OCI-LY7 (cell line): ENCODE data around the gene LUC7L3. TPM values are rescaled to one million over a fixed set of nuclear protein-coding genes. Genes with fewer than 3 reads are reported as not detected.

Experiments used
- BruUV-seq: library from RNA; stranded (reverse); fragments of 400-500 nt; replicated peaks from 2 replicates; lab custom pipeline; 2021; lab: Mats Ljungman, UMichigan
- CTCF ChIA-PET: fragments of 300-600 bp; sonication (Branson Sonifier 250); formaldehyde crosslinking; loops from one replicate; lab custom pipeline; 2022; ENCODE audit warnings: antibody characterized with exemption; ENCODE audit not compliant: unreplicated experiment; lab: Charles Lee
- POLR2A ChIA-PET: fragments of 300-600 bp; sonication (Branson Sonifier 250); formaldehyde crosslinking; loops from one replicate; lab custom pipeline; 2022; ENCODE audit warnings: antibody characterized with exemption; lab: Charles Lee
- DNase-seq: peaks from one replicate; pipeline ENCODE4 v3.0.0-alpha.2; 2015; ENCODE audit warnings: low spot score
- H2AFZ ChIP-seq: fragments of 200-600 bp; sonication (generic), shearing (Covaris generic); 2 replicates; pipeline ENCODE4 v1.6.1; 2014; ENCODE audit warnings: mild to moderate bottlenecking, antibody characterized with exemption, low read length, moderate library complexity
- H3K27ac ChIP-seq: fragments of 200-600 bp; sonication (generic); 2 replicates; pipeline ENCODE4 v1.5.1; 2014; ENCODE audit warnings: mixed run types, low read depth, mild to moderate bottlenecking, moderate library complexity, low read length, inconsistent platforms; ENCODE audit not compliant: poor library complexity, severe bottlenecking
- H3K36me3 ChIP-seq: fragments of 200-600 bp; sonication (generic); 2 replicates; pipeline ENCODE4 v1.6.1; 2014; ENCODE audit warnings: mild to moderate bottlenecking, antibody characterized with exemption, low read length, moderate library complexity, mixed read lengths; ENCODE audit not compliant: insufficient read depth
- H3K4me1 ChIP-seq: fragments of 200-600 bp; sonication (generic); 2 replicates; pipeline ENCODE4 v1.5.1; 2014; ENCODE audit warnings: mild to moderate bottlenecking, low read length; ENCODE audit not compliant: insufficient read depth, poor library complexity, severe bottlenecking
- H3K4me2 ChIP-seq: fragments of 200-600 bp; sonication (generic); 2 replicates; pipeline ENCODE4 v1.6.1; 2014; ENCODE audit warnings: mild to moderate bottlenecking, low read length
- H3K4me3 ChIP-seq: fragments of 200-600 bp; sonication (generic); 2 replicates; pipeline ENCODE4 v1.5.1; 2014; ENCODE audit warnings: mild to moderate bottlenecking, low read depth, low read length; ENCODE audit not compliant: poor library complexity, severe bottlenecking
- H3K79me2 ChIP-seq: fragments of 200-600 bp; sonication (generic); 2 replicates; pipeline ENCODE4 v1.6.1; 2016; ENCODE audit warnings: low read depth, mild to moderate bottlenecking, low read length, moderate library complexity, mixed read lengths; ENCODE audit not compliant: insufficient read depth
- H3K9me2 ChIP-seq: fragments of 200-600 bp; sonication (generic); 2 replicates; pipeline ENCODE4 v1.6.1; 2016; ENCODE audit warnings: mild to moderate bottlenecking, low read length, mixed read lengths; ENCODE audit not compliant: insufficient read depth
- H3K9me3 ChIP-seq: fragments of 200-600 bp; sonication (generic); 2 replicates; pipeline ENCODE4 v1.6.1; 2014; ENCODE audit warnings: mild to moderate bottlenecking, mixed run types, low read length, mixed read lengths
- H4K20me1 ChIP-seq: fragments of 200-600 bp; sonication (generic); 2 replicates; pipeline ENCODE4 v1.6.1; 2014; ENCODE audit warnings: mild to moderate bottlenecking, antibody characterized with exemption, low read length, moderate library complexity, mixed read lengths; ENCODE audit not compliant: insufficient read depth
- CTCF ChIP-seq: fragments of 200-600 bp; sonication (generic); conservative IDR thresholded peaks from 2 replicates; pipeline ENCODE4 v1.5.1; 2014; ENCODE audit warnings: mild to moderate bottlenecking, antibody characterized with exemption, low read length, moderate library complexity, mixed read lengths
- EZH2phosphoT487 ChIP-seq: fragments of 200-600 bp; sonication (generic); IDR thresholded peaks from 2 replicates; pipeline ENCODE4 v1.6.1; 2018; ENCODE audit warnings: low read depth, borderline replicate concordance, mild to moderate bottlenecking, mixed run types, antibody characterized with exemption, low read length, moderate library complexity, mixed read lengths
- intact Hi-C: fragments of 100-400 bp; cut with micrococcal nuclease; formaldehyde crosslinking; loops from one replicate; pipeline ENCODE4 v1.10.0; 2022; ENCODE audit not compliant: unreplicated experiment
- total RNA-seq, 2 experiments: library from RNA; depleted of rRNA in 1 of 2; stranded (reverse); fragments of >200 nt in 1 of 2; shearing (Covaris generic) in 1 of 2; gene quantifications; 2 replicates each; pipeline ENCODE4 v1.2.3, GENCODE V29; 2014 to 2022

LUC7L3 gene
- total RNA-seq, 2 experiments from 2014 or later = 109 to 190 TPM

DNA sequence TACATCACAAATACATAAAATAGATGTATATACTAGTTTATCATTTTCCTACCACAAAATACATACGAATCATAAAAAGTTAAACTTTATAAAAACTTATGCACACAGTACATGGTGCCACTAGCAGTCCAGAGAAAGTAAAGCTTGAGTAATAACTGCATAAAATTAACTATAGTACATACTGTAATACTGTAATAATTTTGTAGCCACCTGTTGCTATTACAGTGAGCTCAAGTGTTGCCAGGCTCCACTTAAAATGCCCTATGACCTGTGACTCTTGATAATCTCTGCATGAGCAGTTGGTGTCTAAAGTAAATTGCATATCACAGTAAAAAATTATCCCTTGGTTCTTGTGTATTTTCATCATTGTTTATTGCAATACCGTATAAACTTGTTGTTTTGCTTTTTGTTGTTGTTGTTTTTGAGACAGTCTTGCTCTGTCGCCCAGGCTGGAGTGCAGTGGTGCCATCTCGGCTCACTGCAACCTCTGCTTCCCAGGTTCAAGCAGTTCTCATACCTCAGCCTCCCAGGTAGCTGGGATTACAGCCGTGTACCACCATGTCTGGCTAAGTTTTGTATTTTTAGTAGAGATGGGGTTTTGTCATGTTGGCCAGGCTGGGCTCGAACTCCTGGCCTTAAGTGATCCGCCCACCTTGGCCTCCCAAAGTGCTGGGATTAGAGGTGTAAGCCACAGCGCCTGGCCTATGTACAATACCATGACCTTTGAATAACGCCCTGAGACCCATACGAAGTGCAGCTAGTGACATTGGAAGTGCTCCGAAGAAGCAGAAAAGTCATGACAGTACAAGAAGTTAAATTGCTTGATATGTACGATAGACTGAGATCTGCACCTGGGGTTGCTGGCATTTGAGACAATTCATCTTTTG is 6.6 kb downstream of the LUC7L3 start:
- no peak overlapping the region for H3K4me3 ChIP-seq
- no peak for TF ChIP-seq CTCF
- no peak for TF ChIP-seq EZH2phosphoT487
- H3K4me2 ChIP-seq = no peak overlapping the region
- peaks cover 100% of the 10 kb centered on the region for H3K79me2 ChIP-seq
- BruUV-seq = no TSS peak
- no peaks in the 10 kb centered on the region for H3K9me2 ChIP-seq
- intact Hi-C loops = no loop called here
- no peak overlapping the region for H3K27ac ChIP-seq
- CTCF ChIA-PET = no interaction called here
- peaks cover 75% of the 10 kb centered on the region for H3K36me3 ChIP-seq
- peaks cover 35% of the 10 kb centered on the region for H3K4me1 ChIP-seq
- H3K9me3 ChIP-seq = no peaks in the 10 kb centered on the region
- no peak overlapping the region for H2AFZ ChIP-seq
- H4K20me1 ChIP-seq = peaks cover 54% of the 10 kb centered on the region
- POLR2A ChIA-PET = interaction anchor here (1.2 kb wide), 1 partner anchor 17 kb away, joined by 3 read pairs; no protein-coding TSS in a partner anchor
- no peak for DNase-seq

DNA sequence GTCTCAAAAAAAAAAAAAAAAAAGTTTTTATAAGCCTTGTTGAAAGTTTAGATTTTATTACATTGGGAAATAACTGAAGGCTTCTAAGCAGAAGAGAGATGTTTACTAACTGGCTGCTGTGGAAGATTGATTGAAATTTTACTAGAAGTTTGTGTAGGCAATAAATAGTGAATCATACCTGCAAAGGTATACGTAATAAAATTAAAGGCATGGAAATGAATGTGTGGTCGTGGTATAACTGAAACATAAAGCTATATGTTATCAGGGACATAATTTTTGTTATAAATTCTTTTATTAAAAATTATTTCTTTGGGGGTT is 8.7 kb downstream of the LUC7L3 start:
- H2AFZ ChIP-seq = no peak overlapping the region
- intact Hi-C loops = no loop called here
- peaks cover 69% of the 10 kb centered on the region for H3K36me3 ChIP-seq
- no peaks in the 10 kb centered on the region for H3K9me3 ChIP-seq
- H3K9me2 ChIP-seq = no peaks in the 10 kb centered on the region
- BruUV-seq = no TSS peak
- H3K4me3 ChIP-seq = no peak overlapping the region
- CTCF ChIA-PET = no interaction called here
- no peak for DNase-seq
- peaks cover 35% of the 10 kb centered on the region for H3K4me1 ChIP-seq
- peaks cover 100% of the 10 kb centered on the region for H3K79me2 ChIP-seq
- POLR2A ChIA-PET = no interaction called here
- H3K4me2 ChIP-seq = no peak overlapping the region
- H3K27ac ChIP-seq = no peak overlapping the region
- H4K20me1 ChIP-seq = peaks cover 42% of the 10 kb centered on the region
- TF ChIP-seq CTCF (no peak), EZH2phosphoT487 (no peak)
